H1 (cell line): ENCODE measurements around the gene TPSD1. TPM values are rescaled to one million over a fixed set of nuclear protein-coding genes. Genes with fewer than 3 reads are reported as not detected.

Experiments
- CTCF ChIA-PET: fragments of 300-600 bp; sonication (Branson Sonifier 250); formaldehyde crosslinking; loops from one replicate; lab custom pipeline; 2021; ENCODE audit not compliant: partially characterized antibody; lab: Charles Lee
- POLR2A ChIA-PET: fragments of 300-600 bp; sonication (Branson Sonifier 250); formaldehyde crosslinking; loops from one replicate; lab custom pipeline; 2021; ENCODE audit warnings: inconsistent platforms; ENCODE audit not compliant: partially characterized antibody; lab: Charles Lee
- DNase-seq, 2 experiments: peaks; one replicate each; pipeline versions ENCODE4 v3.0.0 to v3.0.0-alpha.2; 2010 to 2022; ENCODE audit warnings: low spot score in 2 of 2, low read depth in 1 of 2, mixed read lengths in 1 of 2
- FAIRE-seq: peaks from 2 replicates; lab custom pipeline; 2011; peaks lifted over from hg19 to GRCh38; lab: Jason Lieb, UNC
- H2AFZ ChIP-seq: 2 replicates; pipeline ENCODE4 v1.8.1; 2012; ENCODE audit warnings: low read length, inconsistent platforms
- H2AK5ac ChIP-seq: 2 replicates; pipeline ENCODE4 v1.6.1; 2013; ENCODE audit warnings: low read depth, low read length
- H2BK120ac ChIP-seq: replicated peaks from 2 replicates; pipeline ENCODE3; 2013; ENCODE audit warnings: low read depth, low read length, inconsistent platforms
- H2BK12ac ChIP-seq: 2 replicates; pipeline ENCODE4 v1.6.1; 2013; ENCODE audit warnings: low read depth, low read length
- H2BK15ac ChIP-seq: 2 replicates; pipeline ENCODE4 v1.6.1; 2013; ENCODE audit warnings: low read length
- H2BK20ac ChIP-seq: 2 replicates; pipeline ENCODE4 v1.6.1; 2013; ENCODE audit warnings: low read length
- H2BK5ac ChIP-seq: 2 replicates; pipeline ENCODE4 v1.6.1; 2013; ENCODE audit warnings: low read depth, low read length
- H3K14ac ChIP-seq: 2 replicates; pipeline ENCODE4 v1.6.1; 2013; ENCODE audit warnings: inconsistent platforms; ENCODE audit not compliant: insufficient read length
- H3K18ac ChIP-seq: 2 replicates; pipeline ENCODE4 v1.6.1; 2013; ENCODE audit warnings: low read length; ENCODE audit errors: extremely low read depth
- H3K23ac ChIP-seq: 2 replicates; pipeline ENCODE4 v1.6.1; 2013; ENCODE audit warnings: inconsistent platforms; ENCODE audit not compliant: insufficient read length
- H3K23me2 ChIP-seq: 2 replicates; pipeline ENCODE4 v1.6.1; 2013; ENCODE audit warnings: low read depth, low read length
- H3K27ac ChIP-seq: 2 replicates; pipeline ENCODE4 v1.6.1; 2011; ENCODE audit warnings: low read depth, low read length, inconsistent platforms
- H3K27me3 ChIP-seq, 4 experiments: replicated peaks in 1 of 4; 1 replicate in 1 of 4; 2 replicates in 3 of 4; pipeline versions ENCODE4 v1.6.1 to v1.8.1; 2011 to 2013; ENCODE audit warnings: low read length in 3 of 4, mild to moderate bottlenecking in 3 of 4, inconsistent platforms in 2 of 4, mixed read lengths in 2 of 4, moderate library complexity in 1 of 4; ENCODE audit not compliant: control insufficient read depth in 3 of 4, insufficient read depth in 3 of 4; ENCODE audit errors: extremely low read depth in 1 of 4
- H3K36me3 ChIP-seq, 4 experiments: 2 replicates each; pipeline versions ENCODE4 v1.6.1 to v1.8.1; 2011 to 2013; ENCODE audit warnings: mild to moderate bottlenecking in 4 of 4, low read length in 3 of 4, moderate library complexity in 2 of 4, control low read depth in 1 of 4, inconsistent platforms in 1 of 4; ENCODE audit not compliant: insufficient read depth in 4 of 4, control insufficient read depth in 2 of 4
- H3K4ac ChIP-seq: replicated peaks from 2 replicates; pipeline ENCODE3; 2013; ENCODE audit warnings: low read length, low read depth, mixed read lengths, inconsistent platforms; ENCODE audit not compliant: insufficient read length
- H3K4me1 ChIP-seq, 4 experiments: replicated peaks in 1 of 4; 1 replicate in 1 of 4; 2 replicates in 3 of 4; pipeline versions ENCODE4 v1.6.1 to v1.8.1; 2011 to 2013; ENCODE audit warnings: low read length in 3 of 4, inconsistent platforms in 2 of 4, mixed read lengths in 1 of 4; ENCODE audit not compliant: insufficient read depth in 4 of 4, control insufficient read depth in 3 of 4
- H3K4me2 ChIP-seq, 2 experiments: 2 replicates each; pipeline versions ENCODE4 v1.6.1 to v1.8.1; 2011 to 2013; ENCODE audit warnings: low read depth in 2 of 2, low read length in 2 of 2, control low read depth in 1 of 2, inconsistent platforms in 1 of 2, mild to moderate bottlenecking in 1 of 2; ENCODE audit not compliant: insufficient read depth in 1 of 2
- H3K4me3 ChIP-seq, 4 experiments: fragments of 200-600, 300-600 bp in 1 of 4; sonication (generic), shearing (Covaris generic), sonication (Bioruptor Twin) in 1 of 4; 2 replicates each; pipeline versions ENCODE4 v1.5.1 to v1.8.1; 2011 to 2016; ENCODE audit warnings: low read length in 4 of 4, low read depth in 3 of 4, control low read depth in 2 of 4, inconsistent platforms in 2 of 4, mild to moderate bottlenecking in 2 of 4, mixed read lengths in 1 of 4, moderate library complexity in 1 of 4; ENCODE audit not compliant: insufficient read depth in 2 of 4; ENCODE audit errors: extremely low read depth in 1 of 4
- H3K56ac ChIP-seq: replicated peaks from 2 replicates; pipeline ENCODE3; 2013; ENCODE audit warnings: low read depth, mild to moderate bottlenecking, mixed read lengths, low read length, inconsistent platforms; ENCODE audit not compliant: insufficient read length
- H3K79me1 ChIP-seq: 2 replicates; pipeline ENCODE4 v1.6.1; 2013; ENCODE audit warnings: low read depth, low read length, control low read depth
- H3K79me2 ChIP-seq, 2 experiments: 2 replicates each; pipeline versions ENCODE4 v1.6.1 to v1.8.1; 2012 to 2013; ENCODE audit warnings: low read length in 2 of 2, mild to moderate bottlenecking in 2 of 2, inconsistent platforms in 1 of 2; ENCODE audit not compliant: insufficient read depth in 2 of 2, control insufficient read depth in 1 of 2
- H3K9ac ChIP-seq, 4 experiments: replicated peaks in 1 of 4; 1 replicate in 1 of 4; 2 replicates in 3 of 4; pipeline versions ENCODE4 v1.6.1 to v1.8.1; 2011 to 2013; ENCODE audit warnings: low read depth in 3 of 4, low read length in 3 of 4, control low read depth in 2 of 4, mild to moderate bottlenecking in 2 of 4, moderate library complexity in 2 of 4, inconsistent platforms in 1 of 4; ENCODE audit errors: extremely low read depth in 1 of 4
- H3K9me3 ChIP-seq, 2 experiments: 2 replicates each; pipeline versions ENCODE4 v1.6.1 to v1.8.1; 2012 to 2013; ENCODE audit warnings: mild to moderate bottlenecking in 2 of 2, moderate library complexity in 2 of 2, control low read depth in 1 of 2, inconsistent platforms in 1 of 2, low read depth in 1 of 2, low read length in 1 of 2, mixed read lengths in 1 of 2; ENCODE audit not compliant: insufficient read depth in 2 of 2
- H4K20me1 ChIP-seq, 2 experiments: replicated peaks in 1 of 2; 2 replicates each; pipeline versions ENCODE3 to v1.8.1; 2011 to 2013; ENCODE audit warnings: inconsistent platforms in 2 of 2, low read length in 2 of 2, mild to moderate bottlenecking in 1 of 2; ENCODE audit not compliant: insufficient read depth in 2 of 2, control insufficient read depth in 1 of 2
- H4K5ac ChIP-seq: 2 replicates; pipeline ENCODE4 v1.6.1; 2013; ENCODE audit warnings: low read length, low read depth, mixed read lengths, inconsistent platforms; ENCODE audit not compliant: insufficient read length
- H4K8ac ChIP-seq: 2 replicates; pipeline ENCODE4 v1.8.0; 2013; ENCODE audit warnings: mild to moderate bottlenecking, moderate library complexity, low read length, inconsistent platforms; ENCODE audit not compliant: insufficient read depth; ENCODE audit errors: extremely low read depth
- H4K91ac ChIP-seq: replicated peaks from 2 replicates; pipeline ENCODE3; 2013; ENCODE audit warnings: low read length, mixed read lengths, inconsistent platforms; ENCODE audit not compliant: insufficient read length
- POLR2AphosphoS5 ChIP-seq: IDR thresholded peaks from 2 replicates; pipeline ENCODE4 v1.6.1; 2011; ENCODE audit warnings: low read depth, low read length
- SUZ12 ChIP-seq: fragments of 200-600 bp; sonication (generic); IDR thresholded peaks from 2 replicates; pipeline ENCODE4 v1.6.1; 2012; ENCODE audit warnings: mild to moderate bottlenecking, inconsistent platforms, low read length, moderate library complexity, mixed read lengths
- TBP ChIP-seq: IDR thresholded peaks from 2 replicates; pipeline ENCODE4 v1.6.1; 2011; ENCODE audit warnings: low read depth, low read length, improper control_type of control experiment
- WGBS, 2 experiments: shearing (Covaris generic) in 1 of 2; methylation state at CpG; one replicate each; pipeline versions ENCODE4 v1.1.6 to v1.1.7; 2013 to 2015; ENCODE audit warnings: low lambda C conversion rate in 2 of 2, mixed read lengths in 2 of 2, inconsistent platforms in 1 of 2, low coverage in 1 of 2, missing lambda C conversion rate in 1 of 2; ENCODE audit not compliant: insufficient replicate concordance in 2 of 2, insufficient coverage in 1 of 2, insufficient read length in 1 of 2; ENCODE audit errors: extremely low coverage in 1 of 2, missing lambda C conversion rate in 1 of 2; 5-methylcytosine and 5-hydroxymethylcytosine counted together
- polyA plus RNA-seq, 7 experiments: library from polyadenylated mRNA; depleted of rRNA in 3 of 7; stranded (reverse) in 5 of 7; unstranded in 2 of 7; fragments of >200 nt in 5 of 7; fragments of 200-250 nt in 2 of 7; gene quantifications; 1 replicate in 5 of 7; 2 replicates in 1 of 7; 4 replicates in 1 of 7; pipeline versions ENCODE4 v1.2.1 to v1.2.3, GENCODE V29; 2011 to 2013; ENCODE audit warnings: missing spikeins in 2 of 7, mixed read lengths in 2 of 7
- total RNA-seq: library from RNA; stranded (reverse); fragmentation: NEBNext Ultra II Directional; extraction: Animal tissue kit (Norgen Biotek cat#: 25700); gene quantifications from 2 replicates; pipeline ENCODE4 v1.2.1, GENCODE V29; 2021
- TF ChIP-seq, protein P1 (sequence below): IDR thresholded peaks from 2 replicates; pipeline ENCODE4 v1.6.1; 2011; ENCODE audit warnings: low read length, improper control_type of control experiment

Gene TPSD1
- total and polyA plus RNA-seq, 2 of the 8 experiments (the other 6 are each of a cell fraction or from before 2014, with no cell fraction given) = 0.26 TPM; not detected in 1

DNA sequence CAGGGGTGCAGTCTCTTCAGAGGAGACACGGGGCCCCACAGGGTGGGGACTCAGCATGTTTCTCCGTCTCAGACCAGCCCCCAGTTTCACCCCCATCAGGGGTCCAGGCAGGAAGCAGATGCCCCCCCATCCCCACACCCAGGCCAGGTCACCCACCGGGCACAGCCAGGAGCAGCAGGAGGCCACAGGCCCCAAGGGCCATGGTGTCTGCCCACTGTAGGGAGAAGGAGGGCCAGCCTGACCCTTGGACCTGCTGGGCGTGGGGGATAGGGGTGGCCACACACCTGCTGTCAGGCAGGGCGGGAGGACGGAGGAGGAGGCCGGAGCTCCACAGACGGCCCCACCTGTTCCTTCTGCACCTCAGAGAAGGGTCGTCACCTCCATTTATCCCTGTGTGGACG, 30.8 kb upstream of the TPSD1 start, which contains the start of gene TPSG1:
Gene TPSG1, minus strand, starts transcription at position 218 of the 401 bp plus-strand sequence. Its CDS starts 16 bp downstream, at position 202.
- Histone ChIP-seq H2AK5ac (no peak within 1 kb of the TSS), H4K91ac (no peak within 1 kb of the TSS), H3K27ac (no peak within 1 kb of the TSS), H3K9ac (no peak within 1 kb of the TSS), H2BK5ac (no peak within 1 kb of the TSS), H2AFZ (no peak within 1 kb of the TSS), H3K4me1 (no peaks in the 10 kb centered on the region; a peak in 1 of 7 replicates), H2BK15ac (no peak within 1 kb of the TSS; the same call in 1 of the 2 replicates), H3K4me3 (no peak within 1 kb of the TSS), H4K5ac (no peak within 1 kb of the TSS), H3K56ac (no peak within 1 kb of the TSS), H3K23ac (no peak within 1 kb of the TSS), H3K14ac (no peak within 1 kb of the TSS), H2BK120ac (no peak within 1 kb of the TSS), H3K9me3 (no peaks in the 10 kb centered on the region), H2BK20ac (no peak within 1 kb of the TSS), H3K79me2 (no peaks in the 10 kb centered on the region), H3K23me2 (no peaks in the 10 kb centered on the region), H3K36me3 (peaks cover 0 to 13% (median 0%) of the 10 kb centered on the region in 4 experiments; a peak in 3 of 8 replicates), H3K79me1 (no peaks in the 10 kb centered on the region), H3K4ac (no peak within 1 kb of the TSS), H4K20me1 (peaks cover 0 to 6% of the 10 kb centered on the region in 2 experiments), H3K4me2 (no peak within 1 kb of the TSS), H3K27me3 (peaks cover 0 to 2% (median under 1%) of the 10 kb centered on the region in 4 experiments; a peak in 1 of 7 replicates), H2BK12ac (no peak within 1 kb of the TSS), H4K8ac (peak within 1 kb of the TSS; percentile 14; the same call in 1 of the 2 replicates), H3K18ac (no peak within 1 kb of the TSS)
- POLR2A ChIA-PET = no interaction called here
- no peak for DNase-seq
- WGBS, 2 experiments = 85% methylated on average over 8 of the region's 10 CpGs; no CpG with 5 or more reads in 1 of the 2 experiments
- CTCF ChIA-PET = interaction anchor here (1.5 kb wide), 1 partner anchor 55 kb away, joined by 3 read pairs; no protein-coding TSS in a partner anchor
- TF ChIP-seq, protein P1, sequence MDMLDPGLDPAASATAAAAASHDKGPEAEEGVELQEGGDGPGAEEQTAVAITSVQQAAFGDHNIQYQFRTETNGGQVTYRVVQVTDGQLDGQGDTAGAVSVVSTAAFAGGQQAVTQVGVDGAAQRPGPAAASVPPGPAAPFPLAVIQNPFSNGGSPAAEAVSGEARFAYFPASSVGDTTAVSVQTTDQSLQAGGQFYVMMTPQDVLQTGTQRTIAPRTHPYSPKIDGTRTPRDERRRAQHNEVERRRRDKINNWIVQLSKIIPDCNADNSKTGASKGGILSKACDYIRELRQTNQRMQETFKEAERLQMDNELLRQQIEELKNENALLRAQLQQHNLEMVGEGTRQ = no peak
- TF ChIP-seq POLR2AphosphoS5 (no peak), TBP (no peak), SUZ12 (no peak)
- no peak for FAIRE-seq
